Neural cell (in vitro differentiated cells): ENCODE measurements around the gene PIGQ.

Experiments
- CTCF ChIP-seq: fragments of 450-650 bp; IDR thresholded peaks from 2 replicates; pipeline ENCODE4 v1.5.1; 2014; ENCODE audit warnings: antibody characterized with exemption, mild to moderate bottlenecking, moderate library complexity; ENCODE audit not compliant: poor library complexity, severe bottlenecking
- MXI1 ChIP-seq: fragments of 450-650 bp; conservative IDR thresholded peaks from 2 replicates; pipeline ENCODE4 v1.6.1; 2014; ENCODE audit warnings: antibody characterized with exemption, mild to moderate bottlenecking; ENCODE audit not compliant: poor library complexity, severe bottlenecking
- RAD21 ChIP-seq: fragments of 450-650 bp; conservative IDR thresholded peaks from 2 replicates; pipeline ENCODE4 v1.6.1; 2014; ENCODE audit warnings: antibody characterized with exemption, mild to moderate bottlenecking, moderate library complexity
- SMC3 ChIP-seq: fragments of 450-650 bp; conservative IDR thresholded peaks from 2 replicates; pipeline ENCODE4 v1.6.1; 2014; ENCODE audit warnings: antibody characterized with exemption, mild to moderate bottlenecking, moderate library complexity; ENCODE audit not compliant: poor library complexity

DNA sequence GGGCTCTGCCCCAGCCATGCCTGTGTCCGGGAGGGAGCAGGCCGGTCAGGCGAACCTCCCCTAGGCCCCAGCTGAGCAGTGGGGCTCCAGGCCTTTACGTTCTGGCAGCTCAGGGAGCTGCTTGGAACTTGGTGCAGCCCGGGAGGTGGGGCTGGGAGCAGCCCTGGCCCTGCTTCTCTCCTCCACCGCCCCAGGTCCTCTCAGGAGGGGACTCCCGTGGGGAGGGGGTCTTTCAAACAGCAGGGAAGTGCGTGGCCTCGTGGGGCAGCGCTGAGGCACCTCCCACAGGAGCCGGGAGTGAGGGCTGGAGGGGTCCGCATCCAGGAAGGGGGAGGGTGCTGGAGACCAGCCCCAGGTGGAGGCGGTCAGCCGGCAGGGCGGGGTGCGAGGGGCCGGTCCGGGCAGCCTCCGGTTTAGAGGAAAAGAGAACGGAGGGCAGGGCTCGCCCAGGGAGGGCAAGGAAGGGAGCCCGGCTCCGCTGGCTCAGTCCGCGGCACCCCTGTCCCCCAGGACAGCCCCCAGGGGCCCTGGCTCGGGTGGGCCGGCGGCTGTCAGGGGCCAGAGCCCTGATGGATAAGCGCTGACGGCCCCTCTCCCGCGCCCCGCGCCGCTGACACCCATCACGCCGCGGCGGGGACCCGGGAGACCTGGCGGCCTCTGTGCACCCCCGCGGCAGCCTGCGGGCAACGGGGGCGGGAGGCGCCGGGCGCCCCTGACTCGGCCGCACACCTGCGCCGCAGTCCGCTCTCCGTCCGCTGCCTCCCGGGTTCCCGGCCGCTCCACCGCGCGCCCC is 10.2 kb upstream of the PIGQ start:
- TF ChIP-seq RAD21 (no peak), MXI1 (no peak), CTCF (no peak), SMC3 (no peak)
